DND-41 (cell line): ENCODE data around the gene PRICKLE3.

ENCODE experiments used
- CTCF ChIP-seq: IDR thresholded peaks from 2 replicates; pipeline ENCODE4 v1.5.1; 2012; ENCODE audit warnings: borderline replicate concordance, low read length, moderate library complexity, mild to moderate bottlenecking; ENCODE audit not compliant: poor library complexity, severe bottlenecking; ENCODE audit errors: extremely low read depth
- EZH2 ChIP-seq: IDR thresholded peaks from 3 replicates; pipeline ENCODE4 v1.6.1; 2012; ENCODE audit warnings: borderline replicate concordance, low read depth, mild to moderate bottlenecking, moderate library complexity, low read length, inconsistent platforms; ENCODE audit not compliant: severe bottlenecking

- TF ChIP-seq EZH2, result no peak
- no peak for TF ChIP-seq CTCF
These were observed 52.4 kb downstream of the PRICKLE3 start for GRCh38 chrX:49133759-49134158.
